ENCODE data around the gene DCDC2C. TPM values are rescaled to one million over a fixed set of nuclear protein-coding genes. Genes with fewer than 3 reads are reported as not detected.

Gene DCDC2C
- polyA plus RNA-seq, 1 donor from 2014 or later: not detected

GRCh38 chr2:3679616-3680393 is 23.6 kb upstream of the DCDC2C start:
- H3K27me3 ChIP-seq (ENCODE audit: insufficient read depth, low read depth, low read length): no peaks in the 10 kb centered on the region
- no peak overlapping the region for H3K4me3 ChIP-seq (ENCODE audit: low read length)
- no peaks in the 10 kb centered on the region for H3K9me2 ChIP-seq (ENCODE audit: insufficient read depth, low read length)
- no peaks in the 10 kb centered on the region for H3K36me3 ChIP-seq (ENCODE audit: insufficient read depth, low read length)
- no peak overlapping the region for H3K9ac ChIP-seq (ENCODE audit: low read length)
- H3K9me3 ChIP-seq (ENCODE audit: low read length): no peaks in the 10 kb centered on the region
- H3K4me2 ChIP-seq (ENCODE audit: low read length): no peak overlapping the region
- TF ChIP-seq, protein P1, sequence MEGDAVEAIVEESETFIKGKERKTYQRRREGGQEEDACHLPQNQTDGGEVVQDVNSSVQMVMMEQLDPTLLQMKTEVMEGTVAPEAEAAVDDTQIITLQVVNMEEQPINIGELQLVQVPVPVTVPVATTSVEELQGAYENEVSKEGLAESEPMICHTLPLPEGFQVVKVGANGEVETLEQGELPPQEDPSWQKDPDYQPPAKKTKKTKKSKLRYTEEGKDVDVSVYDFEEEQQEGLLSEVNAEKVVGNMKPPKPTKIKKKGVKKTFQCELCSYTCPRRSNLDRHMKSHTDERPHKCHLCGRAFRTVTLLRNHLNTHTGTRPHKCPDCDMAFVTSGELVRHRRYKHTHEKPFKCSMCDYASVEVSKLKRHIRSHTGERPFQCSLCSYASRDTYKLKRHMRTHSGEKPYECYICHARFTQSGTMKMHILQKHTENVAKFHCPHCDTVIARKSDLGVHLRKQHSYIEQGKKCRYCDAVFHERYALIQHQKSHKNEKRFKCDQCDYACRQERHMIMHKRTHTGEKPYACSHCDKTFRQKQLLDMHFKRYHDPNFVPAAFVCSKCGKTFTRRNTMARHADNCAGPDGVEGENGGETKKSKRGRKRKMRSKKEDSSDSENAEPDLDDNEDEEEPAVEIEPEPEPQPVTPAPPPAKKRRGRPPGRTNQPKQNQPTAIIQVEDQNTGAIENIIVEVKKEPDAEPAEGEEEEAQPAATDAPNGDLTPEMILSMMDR (IDR thresholded peaks at IDR 0.05; ENCODE audit: poor library complexity, severe bottlenecking): no peak
- no peak for TF ChIP-seq POLR2AphosphoS5 (IDR thresholded peaks at IDR 0.05)
- H2AFZ ChIP-seq (ENCODE audit: low read depth, low read length): no peak overlapping the region
- no peaks in the 10 kb centered on the region for H4K20me1 ChIP-seq (ENCODE audit: insufficient read depth)
- no peak overlapping the region for H3K27ac ChIP-seq (ENCODE audit: low read length)
- H3K79me2 ChIP-seq (replicated peaks; ENCODE audit: insufficient read depth, low read length): no peaks in the 10 kb centered on the region
- H3F3A ChIP-seq (ENCODE audit: insufficient read depth, low read length, poor library complexity, severe bottlenecking): no peaks in the 10 kb centered on the region

DNA sequence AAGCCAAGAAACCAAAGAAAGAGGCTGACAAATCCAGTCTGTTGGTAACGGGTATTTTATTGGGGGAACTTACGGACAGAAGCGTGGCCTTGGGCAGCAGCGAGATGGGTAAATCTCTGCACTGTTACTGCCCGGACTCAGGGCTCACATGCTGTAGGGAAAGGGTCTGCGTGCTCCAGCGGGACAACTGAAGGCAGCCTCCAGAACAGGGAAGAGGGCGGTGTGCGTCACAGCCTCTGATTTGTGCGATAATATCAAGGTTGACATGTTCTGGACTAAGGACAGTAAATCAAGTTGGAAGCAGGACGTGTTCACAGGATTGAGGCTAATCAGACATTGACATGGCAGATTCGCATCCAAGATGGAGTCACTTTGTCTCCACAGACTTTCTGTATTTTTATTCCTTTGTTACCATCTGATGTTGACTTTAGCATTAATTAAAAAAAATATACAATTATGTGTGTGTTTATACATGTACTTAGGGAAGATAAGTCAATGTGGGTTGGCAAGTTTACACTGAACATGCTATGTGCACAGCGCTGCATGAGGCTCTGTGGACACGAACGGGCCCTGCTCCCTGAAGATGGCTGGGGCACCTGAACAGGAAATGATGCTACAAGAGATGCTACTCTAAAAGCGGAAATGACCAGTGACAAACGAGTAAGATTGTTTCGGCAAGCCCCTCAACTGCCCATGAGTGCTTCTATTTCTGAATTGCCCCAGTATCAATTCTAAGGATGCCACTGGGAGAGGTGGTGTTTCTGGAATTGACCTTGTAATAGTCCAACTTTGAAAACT is 22.6 kb upstream of the DCDC2C start:
- no peak overlapping the region for H3K4me3 ChIP-seq (ENCODE audit: low read length)
- no peaks in the 10 kb centered on the region for H3K9me3 ChIP-seq (ENCODE audit: low read length)
- no peak overlapping the region for H3K9ac ChIP-seq (ENCODE audit: low read length)
- TF ChIP-seq POLR2AphosphoS5 (IDR thresholded peaks at IDR 0.05): no peak
- no peak for TF ChIP-seq EP300 (conservative IDR thresholded peaks at IDR 0.05; ENCODE audit: poor library complexity, severe bottlenecking)
- TF ChIP-seq, protein P1 (IDR thresholded peaks at IDR 0.05; ENCODE audit: poor library complexity, severe bottlenecking): no peak
- TF ChIP-seq TAF1 (IDR thresholded peaks at IDR 0.05; ENCODE audit: low read depth): no peak
- TF ChIP-seq, protein P2, sequence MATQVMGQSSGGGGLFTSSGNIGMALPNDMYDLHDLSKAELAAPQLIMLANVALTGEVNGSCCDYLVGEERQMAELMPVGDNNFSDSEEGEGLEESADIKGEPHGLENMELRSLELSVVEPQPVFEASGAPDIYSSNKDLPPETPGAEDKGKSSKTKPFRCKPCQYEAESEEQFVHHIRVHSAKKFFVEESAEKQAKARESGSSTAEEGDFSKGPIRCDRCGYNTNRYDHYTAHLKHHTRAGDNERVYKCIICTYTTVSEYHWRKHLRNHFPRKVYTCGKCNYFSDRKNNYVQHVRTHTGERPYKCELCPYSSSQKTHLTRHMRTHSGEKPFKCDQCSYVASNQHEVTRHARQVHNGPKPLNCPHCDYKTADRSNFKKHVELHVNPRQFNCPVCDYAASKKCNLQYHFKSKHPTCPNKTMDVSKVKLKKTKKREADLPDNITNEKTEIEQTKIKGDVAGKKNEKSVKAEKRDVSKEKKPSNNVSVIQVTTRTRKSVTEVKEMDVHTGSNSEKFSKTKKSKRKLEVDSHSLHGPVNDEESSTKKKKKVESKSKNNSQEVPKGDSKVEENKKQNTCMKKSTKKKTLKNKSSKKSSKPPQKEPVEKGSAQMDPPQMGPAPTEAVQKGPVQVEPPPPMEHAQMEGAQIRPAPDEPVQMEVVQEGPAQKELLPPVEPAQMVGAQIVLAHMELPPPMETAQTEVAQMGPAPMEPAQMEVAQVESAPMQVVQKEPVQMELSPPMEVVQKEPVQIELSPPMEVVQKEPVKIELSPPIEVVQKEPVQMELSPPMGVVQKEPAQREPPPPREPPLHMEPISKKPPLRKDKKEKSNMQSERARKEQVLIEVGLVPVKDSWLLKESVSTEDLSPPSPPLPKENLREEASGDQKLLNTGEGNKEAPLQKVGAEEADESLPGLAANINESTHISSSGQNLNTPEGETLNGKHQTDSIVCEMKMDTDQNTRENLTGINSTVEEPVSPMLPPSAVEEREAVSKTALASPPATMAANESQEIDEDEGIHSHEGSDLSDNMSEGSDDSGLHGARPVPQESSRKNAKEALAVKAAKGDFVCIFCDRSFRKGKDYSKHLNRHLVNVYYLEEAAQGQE (IDR thresholded peaks at IDR 0.05; ENCODE audit: borderline replicate concordance): no peak
- no peak for TF ChIP-seq EZH2 (IDR thresholded peaks at IDR 0.05; ENCODE audit: borderline replicate concordance, insufficient read depth, low read length, poor library complexity, severe bottlenecking)
- TF ChIP-seq SMC3 (conservative IDR thresholded peaks at IDR 0.05; ENCODE audit: poor library complexity): no peak
- no peak for TF ChIP-seq MXI1 (conservative IDR thresholded peaks at IDR 0.05; ENCODE audit: poor library complexity, severe bottlenecking)
- no peak for TF ChIP-seq RAD21 (conservative IDR thresholded peaks at IDR 0.05)
- H3K4me2 ChIP-seq (ENCODE audit: low read length): no peak overlapping the region
- H3K36me3 ChIP-seq (ENCODE audit: insufficient read depth, low read length): no peaks in the 10 kb centered on the region
- H3F3A ChIP-seq (ENCODE audit: insufficient read depth, low read length, poor library complexity, severe bottlenecking): no peaks in the 10 kb centered on the region
- no peaks in the 10 kb centered on the region for H4K20me1 ChIP-seq (ENCODE audit: insufficient read depth)
- no peaks in the 10 kb centered on the region for H3K9me2 ChIP-seq (ENCODE audit: insufficient read depth, low read length)
- no peak overlapping the region for H2AFZ ChIP-seq (ENCODE audit: low read depth, low read length)
- H3K27me3 ChIP-seq (ENCODE audit: insufficient read depth, low read depth, low read length): no peaks in the 10 kb centered on the region
- H3K27ac ChIP-seq (ENCODE audit: low read length): no peak overlapping the region
- no peaks in the 10 kb centered on the region for H3K79me2 ChIP-seq (replicated peaks; ENCODE audit: insufficient read depth, low read length)
